NT2/D1 (cell line): ENCODE results near the gene PARD3.

ENCODE experiments used
- DNase-seq: peaks from one replicate; pipeline ENCODE4 v3.0.0-alpha.2; 2011; ENCODE audit warnings: low read depth, low spot score
- H3K27me3 ChIP-seq: 2 replicates; pipeline ENCODE4 v1.6.0; 2011; ENCODE audit warnings: mild to moderate bottlenecking; ENCODE audit not compliant: insufficient read length, insufficient read depth
- H3K36me3 ChIP-seq: 2 replicates; pipeline ENCODE4 v1.6.1; 2011; ENCODE audit warnings: mild to moderate bottlenecking, low read length, mixed read lengths; ENCODE audit not compliant: insufficient read depth, insufficient read length
- H3K4me1 ChIP-seq: 2 replicates; pipeline ENCODE4 v1.5.1; 2011; ENCODE audit not compliant: insufficient read depth, insufficient read length
- H3K4me3 ChIP-seq: 2 replicates; pipeline ENCODE4 v1.5.1; 2011; ENCODE audit warnings: low read depth; ENCODE audit not compliant: insufficient read length
- H3K9ac ChIP-seq: 2 replicates; pipeline ENCODE4 v1.6.0; 2011; ENCODE audit warnings: low read depth; ENCODE audit not compliant: insufficient read length
- H3K9me3 ChIP-seq: 2 replicates; pipeline ENCODE4 v1.5.1; 2011; ENCODE audit warnings: mild to moderate bottlenecking, low read length; ENCODE audit not compliant: insufficient read depth
- SUZ12 ChIP-seq: IDR thresholded peaks from 2 replicates; pipeline ENCODE4 v1.6.1; 2011; ENCODE audit not compliant: insufficient read length, insufficient read depth; ENCODE audit errors: extremely low read depth
- YY1 ChIP-seq: IDR thresholded peaks from 2 replicates; pipeline ENCODE4 v1.6.1; 2011; ENCODE audit not compliant: insufficient read length, insufficient read depth
- ZNF274 ChIP-seq: IDR thresholded peaks from 2 replicates; pipeline ENCODE4 v1.6.1; 2011; ENCODE audit warnings: mild to moderate bottlenecking, low read depth, low read length

PARD3 gene

GRCh38 chr10:34147641-34148304, 667.3 kb downstream of the PARD3 start:
- TF ChIP-seq ZNF274 (no peak), YY1 (no peak), SUZ12 (no peak)
- Histone ChIP-seq H3K4me3 (no peak overlapping the region), H3K27me3 (no peaks in the 10 kb centered on the region), H3K9me3 (no peaks in the 10 kb centered on the region), H3K36me3 (no peaks in the 10 kb centered on the region), H3K9ac (no peak overlapping the region), H3K4me1 (no peaks in the 10 kb centered on the region)
- DNase-seq: no peak

- DNase-seq: no peak
- H3K9ac ChIP-seq: no peak overlapping the region
- no peaks in the 10 kb centered on the region for H3K9me3 ChIP-seq
- H3K36me3 ChIP-seq: no peaks in the 10 kb centered on the region
- TF ChIP-seq ZNF274: no peak
- no peak for TF ChIP-seq YY1
- H3K4me1 ChIP-seq: no peaks in the 10 kb centered on the region
- no peak overlapping the region for H3K4me3 ChIP-seq
- no peaks in the 10 kb centered on the region for H3K27me3 ChIP-seq
Observed at GRCh38 chr10:34145715-34146114, 669.4 kb downstream of the PARD3 start.

GRCh38 chr10:34143466-34143865, 671.6 kb downstream of the PARD3 start:
- Histone ChIP-seq H3K27me3 (no peaks in the 10 kb centered on the region), H3K4me1 (no peaks in the 10 kb centered on the region), H3K9me3 (no peaks in the 10 kb centered on the region), H3K9ac (no peak overlapping the region), H3K4me3 (no peak overlapping the region), H3K36me3 (no peaks in the 10 kb centered on the region)
- DNase-seq: no peak
- no peak for TF ChIP-seq SUZ12
- TF ChIP-seq YY1: no peak
- TF ChIP-seq ZNF274: no peak

- no peak for DNase-seq
- H3K9ac ChIP-seq: no peak overlapping the region
- H3K36me3 ChIP-seq: no peaks in the 10 kb centered on the region
- H3K4me1 ChIP-seq: no peaks in the 10 kb centered on the region
- no peak overlapping the region for H3K4me3 ChIP-seq
- H3K9me3 ChIP-seq: no peaks in the 10 kb centered on the region
- TF ChIP-seq YY1 (no peak), SUZ12 (no peak), ZNF274 (no peak)
- H3K27me3 ChIP-seq: no peaks in the 10 kb centered on the region
Observed at GRCh38 chr10:34141032-34141680, 673.9 kb downstream of the PARD3 start.

GRCh38 chr10:34139559-34139958, 675.5 kb downstream of the PARD3 start:
- no peaks in the 10 kb centered on the region for H3K9me3 ChIP-seq
- H3K9ac ChIP-seq: no peak overlapping the region
- TF ChIP-seq ZNF274: no peak
- no peak for TF ChIP-seq SUZ12
- TF ChIP-seq YY1: no peak
- no peaks in the 10 kb centered on the region for H3K27me3 ChIP-seq
- DNase-seq: no peak
- H3K4me3 ChIP-seq: no peak overlapping the region
- H3K4me1 ChIP-seq: no peaks in the 10 kb centered on the region
- no peaks in the 10 kb centered on the region for H3K36me3 ChIP-seq

- TF ChIP-seq ZNF274: no peak
- no peak for TF ChIP-seq YY1
- no peak for TF ChIP-seq SUZ12
- no peaks in the 10 kb centered on the region for H3K27me3 ChIP-seq
- H3K4me1 ChIP-seq: no peaks in the 10 kb centered on the region
- H3K9me3 ChIP-seq: no peaks in the 10 kb centered on the region
- DNase-seq: no peak
- no peak overlapping the region for H3K9ac ChIP-seq
- H3K4me3 ChIP-seq: no peak overlapping the region
- H3K36me3 ChIP-seq: no peaks in the 10 kb centered on the region
Observed at GRCh38 chr10:34137955-34138354, 677.1 kb downstream of the PARD3 start.

- Histone ChIP-seq H3K4me1 (no peaks in the 10 kb centered on the region), H3K36me3 (no peaks in the 10 kb centered on the region), H3K27me3 (no peaks in the 10 kb centered on the region), H3K9me3 (no peaks in the 10 kb centered on the region), H3K9ac (no peak overlapping the region), H3K4me3 (no peak overlapping the region)
- no peak for DNase-seq
- TF ChIP-seq YY1: no peak
Observed at GRCh38 chr10:34137201-34137600, 677.9 kb downstream of the PARD3 start.
